Type B pancreatic cell (in vitro differentiated cells): Measurements from ENCODE around the gene GUCD1. TPM values are rescaled to one million over a fixed set of nuclear protein-coding genes. Genes with fewer than 3 reads are reported as not detected.
A peak's percentile ranks its signal among the peaks of the same experiment; 100 is the strongest.

Experiments
- DNase-seq: peaks from one replicate; pipeline ENCODE4 v3.0.0; 2021; ENCODE audit warnings: mixed read lengths; ENCODE audit not compliant: unreplicated experiment; ENCODE audit errors: extremely low spot score
- H3K27ac Mint-ChIP-seq: 2 replicates; pipeline ENCODE4 v1.8.0; 2021; ENCODE audit warnings: mild to moderate bottlenecking, mixed read lengths
- H3K27me3 Mint-ChIP-seq: 2 replicates; pipeline ENCODE4 v1.8.0; 2021; ENCODE audit warnings: mixed read lengths
- H3K36me3 Mint-ChIP-seq: 2 replicates; pipeline ENCODE4 v1.8.0; 2021; ENCODE audit warnings: mixed read lengths
- H3K4me1 Mint-ChIP-seq: one replicate; pipeline ENCODE4 v1.8.0; 2021; ENCODE audit warnings: mixed read lengths; ENCODE audit not compliant: unreplicated experiment
- H3K4me3 Mint-ChIP-seq: 2 replicates; pipeline ENCODE4 v1.8.0; 2021; ENCODE audit warnings: mild to moderate bottlenecking, mixed read lengths
- H3K9me3 Mint-ChIP-seq: 2 replicates; pipeline ENCODE4 v1.8.0; 2021; ENCODE audit warnings: mixed read lengths
- CTCF ChIP-seq: fragments of 200-600 bp; sonication (generic); conservative IDR thresholded peaks from 2 replicates; pipeline ENCODE4 v1.5.0; 2021; ENCODE audit warnings: antibody characterized with exemption, mild to moderate bottlenecking
- total RNA-seq: library from RNA; stranded (reverse); gene quantifications from 2 replicates; pipeline ENCODE4 v1.2.1, GENCODE V29; 2021; ENCODE audit warnings: low replicate concordance

The GUCD1 gene
- total RNA-seq, 1 donor from 2014 or later, result 81.8 TPM

DNA sequence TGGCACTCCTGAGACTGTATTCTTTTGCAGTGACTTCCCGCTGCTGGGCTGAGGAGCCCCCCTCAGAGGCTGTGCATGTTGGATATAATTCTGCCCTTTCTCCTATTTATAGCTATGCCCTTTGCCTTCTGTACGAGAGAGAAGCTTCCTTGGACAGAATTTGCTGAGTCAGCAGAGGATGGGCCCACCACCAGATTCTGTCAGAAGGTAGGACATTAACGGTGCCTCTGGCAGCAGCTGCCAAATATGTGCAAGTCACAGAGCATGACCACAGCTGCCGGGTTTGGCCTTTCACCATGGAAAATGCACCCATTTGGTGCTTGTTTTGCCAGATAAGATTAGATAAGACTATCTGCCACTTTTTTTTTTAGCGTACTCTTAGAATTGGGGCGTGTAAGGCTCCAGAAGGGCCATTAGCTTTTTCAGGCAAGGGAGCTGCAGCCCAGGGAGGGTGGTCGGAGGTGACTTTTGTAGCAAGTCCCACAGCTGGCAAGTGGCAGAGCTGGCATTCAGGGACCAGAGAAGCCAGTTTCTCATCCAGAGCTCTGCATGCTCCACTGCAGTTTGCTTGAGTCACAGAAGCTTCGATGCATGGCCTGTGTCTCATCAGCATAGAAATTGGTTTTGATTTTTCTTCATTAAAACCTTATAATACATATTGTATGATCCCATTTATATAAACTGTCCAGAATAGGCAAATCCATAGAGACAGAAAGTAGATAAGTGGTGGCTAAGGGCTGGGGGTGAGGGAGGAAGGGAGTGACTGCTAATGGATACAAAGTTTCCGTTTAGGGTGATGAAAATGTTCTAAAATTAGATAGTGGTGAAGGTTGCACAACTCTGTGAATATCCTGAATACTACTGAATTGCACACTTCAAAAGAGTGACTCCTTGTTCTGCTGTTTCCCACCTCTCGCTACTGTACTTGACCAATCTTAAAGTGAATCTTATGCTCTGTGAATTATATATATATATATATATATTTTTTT, 44.0 kb downstream of the GUCD1 start:
- peaks cover 27% of the 10 kb centered on the region for H3K27me3 Mint-ChIP-seq
- H3K4me3 Mint-ChIP-seq, result no peak overlapping the region
- no peaks in the 10 kb centered on the region for H3K9me3 Mint-ChIP-seq
- H3K4me1 Mint-ChIP-seq, result peaks cover 37% of the 10 kb centered on the region
- DNase-seq, result no peak
- no peak for TF ChIP-seq CTCF
- H3K27ac Mint-ChIP-seq, result peak overlapping the region; percentile 26
- H3K36me3 Mint-ChIP-seq, result no peaks in the 10 kb centered on the region

DNA sequence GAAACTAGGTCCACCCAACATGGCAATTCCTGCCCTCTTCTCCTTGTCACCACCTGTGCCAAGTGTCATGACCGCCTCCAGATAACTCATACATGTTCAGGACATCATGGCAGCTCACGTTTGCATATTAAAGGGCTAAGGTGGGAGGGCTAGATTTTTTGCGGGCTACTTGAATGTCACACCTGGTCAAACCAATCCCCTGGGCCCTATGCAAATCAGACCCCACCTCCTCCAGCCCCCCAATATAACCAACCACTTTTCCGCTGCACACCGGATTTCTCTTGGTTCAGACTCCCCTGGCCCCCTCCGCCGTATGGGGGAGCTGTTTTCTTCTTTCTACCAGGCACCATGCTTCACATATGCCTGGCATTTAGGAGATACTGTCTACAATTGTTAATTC, 47.2 kb downstream of the GUCD1 start:
- Mint-ChIP-seq H3K27me3 (peaks cover 31% of the 10 kb centered on the region), H3K27ac (no peak overlapping the region), H3K36me3 (no peaks in the 10 kb centered on the region), H3K9me3 (no peaks in the 10 kb centered on the region), H3K4me3 (no peak overlapping the region), H3K4me1 (peaks cover 30% of the 10 kb centered on the region)
- no peak for DNase-seq
- TF ChIP-seq CTCF, result no peak

- Mint-ChIP-seq H3K36me3 (no peaks in the 10 kb centered on the region), H3K9me3 (no peaks in the 10 kb centered on the region), H3K27ac (peak overlapping the region; percentile 74), H3K4me3 (peak overlapping the region; percentile 12), H3K27me3 (peaks cover 26% of the 10 kb centered on the region), H3K4me1 (peaks cover 32% of the 10 kb centered on the region)
- TF ChIP-seq CTCF, result no peak
- no peak for DNase-seq
These were observed 48.0 kb downstream of the GUCD1 start for GRCh38 chr22:24506802-24507438.

- no peak for TF ChIP-seq CTCF
- Mint-ChIP-seq H3K36me3 (no peaks in the 10 kb centered on the region), H3K27me3 (peaks cover 36% of the 10 kb centered on the region), H3K4me1 (peaks cover 28% of the 10 kb centered on the region), H3K4me3 (no peak overlapping the region), H3K9me3 (no peaks in the 10 kb centered on the region), H3K27ac (no peak overlapping the region)
- no peak for DNase-seq
These were observed 49.8 kb downstream of the GUCD1 start for GRCh38 chr22:24504956-24505736.

- H3K27me3 Mint-ChIP-seq, result peaks cover 38% of the 10 kb centered on the region
- H3K9me3 Mint-ChIP-seq, result no peaks in the 10 kb centered on the region
- TF ChIP-seq CTCF, result no peak
- H3K36me3 Mint-ChIP-seq, result no peaks in the 10 kb centered on the region
- peaks cover 29% of the 10 kb centered on the region for H3K4me1 Mint-ChIP-seq
- no peak for DNase-seq
- no peak overlapping the region for H3K27ac Mint-ChIP-seq
- H3K4me3 Mint-ChIP-seq, result no peak overlapping the region
These were observed 50.4 kb downstream of the GUCD1 start for GRCh38 chr22:24504540-24504939.
